Neutrophil (primary cell): ENCODE data around the gene TMEM145.

ENCODE experiments used
- H3K27ac ChIP-seq: fragments of 200-600 bp; sonication (generic); 2 replicates; pipeline ENCODE4 v1.5.1; 2016; ENCODE audit warnings: mild to moderate bottlenecking, moderate library complexity
- H3K27me3 ChIP-seq: fragments of 200-600 bp; sonication (generic); 2 replicates; pipeline ENCODE4 v1.6.0; 2016; ENCODE audit warnings: mild to moderate bottlenecking
- H3K36me3 ChIP-seq: fragments of 200-600 bp; sonication (generic); 2 replicates; pipeline ENCODE4 v1.5.1; 2017
- H3K4me1 ChIP-seq, 2 experiments: fragments of 200-600 bp in 1 of 2; sonication (generic) in 1 of 2; 1 replicate in 1 of 2; 2 replicates in 1 of 2; pipeline versions ENCODE4 v1.5.1 to v1.6.1; 2013 to 2016; ENCODE audit warnings: low read depth in 1 of 2, low read length in 1 of 2, mild to moderate bottlenecking in 1 of 2, moderate library complexity in 1 of 2; ENCODE audit not compliant: control insufficient read depth in 1 of 2, insufficient read depth in 1 of 2
- H3K4me3 ChIP-seq, 2 experiments: fragments of 200-600 bp in 1 of 2; sonication (generic) in 1 of 2; 1 replicate in 1 of 2; 2 replicates in 1 of 2; pipeline ENCODE4 v1.5.1; 2013 to 2016; ENCODE audit warnings: low read depth in 1 of 2, low read length in 1 of 2, mild to moderate bottlenecking in 1 of 2, moderate library complexity in 1 of 2
- H3K9me3 ChIP-seq: fragments of 200-600 bp; sonication (generic); 2 replicates; pipeline ENCODE4 v1.5.1; 2016
- CTCF ChIP-seq: fragments of 200-600 bp; sonication (generic); IDR thresholded peaks from 2 replicates; pipeline ENCODE4 v1.5.1; 2016; ENCODE audit warnings: antibody characterized with exemption

TMEM145 gene

GRCh38 chr19:42367929-42368328 lies 54.8 kb downstream of the TMEM145 start:
- no peaks in the 10 kb centered on the region for H3K27me3 ChIP-seq
- H3K4me1 ChIP-seq, result no peaks in the 10 kb centered on the region
- no peaks in the 10 kb centered on the region for H3K9me3 ChIP-seq
- TF ChIP-seq CTCF, result no peak
- H3K27ac ChIP-seq, result no peak overlapping the region
- H3K36me3 ChIP-seq, result no peaks in the 10 kb centered on the region
- H3K4me3 ChIP-seq, result no peak overlapping the region

DNA sequence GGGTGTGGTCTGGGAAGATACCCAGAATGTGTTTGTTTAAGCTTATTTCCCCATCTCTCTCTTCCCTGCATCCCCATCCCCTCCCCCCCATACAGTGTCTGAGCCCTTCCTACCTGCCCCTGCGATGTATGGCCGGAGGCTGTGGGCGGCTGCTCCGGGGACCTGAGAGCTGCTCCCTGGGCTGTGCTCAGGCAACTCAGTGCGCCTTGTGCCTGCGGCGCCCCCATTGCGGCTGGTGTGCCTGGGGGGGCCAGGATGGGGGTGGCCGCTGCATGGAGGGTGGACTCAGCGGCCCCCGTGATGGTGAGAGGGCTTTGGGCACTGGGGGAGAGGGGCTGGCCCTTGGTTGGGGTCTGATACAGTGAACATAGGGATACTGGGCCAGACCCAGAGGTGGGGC lies 55.3 kb downstream of the TMEM145 start:
- no peaks in the 10 kb centered on the region for H3K27me3 ChIP-seq
- no peak overlapping the region for H3K4me3 ChIP-seq
- H3K4me1 ChIP-seq, result no peaks in the 10 kb centered on the region
- no peak overlapping the region for H3K27ac ChIP-seq
- TF ChIP-seq CTCF, result no peak
- no peaks in the 10 kb centered on the region for H3K9me3 ChIP-seq
- no peaks in the 10 kb centered on the region for H3K36me3 ChIP-seq

- H3K36me3 ChIP-seq, result no peaks in the 10 kb centered on the region
- no peaks in the 10 kb centered on the region for H3K27me3 ChIP-seq
- no peaks in the 10 kb centered on the region for H3K4me1 ChIP-seq
- H3K9me3 ChIP-seq, result no peaks in the 10 kb centered on the region
- TF ChIP-seq CTCF, result no peak
- H3K4me3 ChIP-seq, result no peak overlapping the region
- H3K27ac ChIP-seq, result no peak overlapping the region
Observed at GRCh38 chr19:42368765-42369164, 55.7 kb downstream of the TMEM145 start.

- Histone ChIP-seq H3K4me3 (no peak overlapping the region), H3K4me1 (no peaks in the 10 kb centered on the region), H3K9me3 (no peaks in the 10 kb centered on the region), H3K27ac (no peak overlapping the region), H3K27me3 (no peaks in the 10 kb centered on the region), H3K36me3 (no peaks in the 10 kb centered on the region)
- TF ChIP-seq CTCF, result no peak
Observed at GRCh38 chr19:42369433-42370067, 56.4 kb downstream of the TMEM145 start.

- H3K4me1 ChIP-seq, result no peaks in the 10 kb centered on the region
- no peaks in the 10 kb centered on the region for H3K27me3 ChIP-seq
Observed at GRCh38 chr19:42370068-42370520, 57.0 kb downstream of the TMEM145 start.

More at GRCh38 chr19:42370068-42370520, 57.0 kb downstream of the TMEM145 start:
- Histone ChIP-seq H3K4me3 (no peak overlapping the region), H3K27ac (no peak overlapping the region), H3K9me3 (no peaks in the 10 kb centered on the region), H3K36me3 (no peaks in the 10 kb centered on the region)
- TF ChIP-seq CTCF, result no peak
